ENCODE results near the gene PPP1R13B.
"Not testable (repeated sequence)": the region's sequence is repeated elsewhere in the genome, so short reads cannot be mapped to it uniquely, and the experiment has no call there.

PPP1R13B gene

DNA sequence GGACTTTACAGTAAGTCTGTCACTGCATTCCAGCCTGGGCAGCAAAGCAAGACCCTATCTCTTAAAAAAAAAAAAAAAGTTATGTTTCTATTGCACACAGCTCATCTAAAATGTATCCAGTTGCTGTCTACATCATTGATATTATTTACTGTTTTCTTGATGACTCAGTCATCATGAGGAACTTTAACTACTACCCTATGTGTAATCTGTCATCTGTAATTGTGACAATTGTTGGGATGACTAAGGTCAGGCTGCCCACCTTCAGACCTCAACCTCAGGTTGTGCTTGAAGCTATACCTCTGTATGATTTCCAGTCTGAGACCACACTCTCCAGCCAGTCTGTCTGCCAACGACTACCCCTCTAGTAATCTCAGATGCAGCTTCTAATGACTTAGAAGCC lies 15.3 kb downstream of the PPP1R13B start:
- DNase-seq (ENCODE audit: low spot score), result no peak

DNA sequence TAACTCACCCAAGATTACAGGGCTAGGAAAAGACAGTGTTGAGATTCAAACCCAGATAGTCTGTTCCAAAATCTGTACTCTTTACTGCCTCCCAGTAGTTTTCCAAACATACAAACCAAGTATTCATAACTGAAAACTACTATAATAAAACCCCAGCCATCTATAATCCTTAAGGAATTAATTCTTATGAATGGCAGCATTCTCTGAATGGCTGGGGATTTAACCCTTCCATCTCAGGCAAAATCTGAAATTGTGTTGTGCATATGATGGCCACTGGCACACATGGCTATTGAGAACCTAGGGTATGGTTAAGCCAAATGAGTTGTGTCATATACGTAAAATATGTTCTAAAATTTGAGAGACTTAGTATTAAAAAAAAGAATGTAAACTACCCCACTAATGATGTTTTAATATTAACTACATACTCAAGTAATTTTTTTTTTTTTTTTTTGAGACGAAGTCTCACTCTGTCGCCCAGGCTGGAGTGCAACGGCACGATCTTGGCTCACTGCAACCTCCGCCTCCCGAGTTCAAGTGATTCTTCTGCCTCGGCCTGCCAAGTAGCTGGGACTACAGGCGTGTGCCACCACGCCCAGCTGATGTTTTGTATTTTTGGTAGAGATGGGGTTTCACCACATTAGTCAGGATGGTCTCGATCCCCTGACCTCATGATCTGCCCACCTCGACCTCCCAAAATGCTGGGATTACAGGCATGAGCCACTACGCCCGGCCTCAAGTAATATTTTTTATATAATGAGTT lies 16.7 kb downstream of the PPP1R13B start:
- no peak for DNase-seq (ENCODE audit: low spot score)

DNA sequence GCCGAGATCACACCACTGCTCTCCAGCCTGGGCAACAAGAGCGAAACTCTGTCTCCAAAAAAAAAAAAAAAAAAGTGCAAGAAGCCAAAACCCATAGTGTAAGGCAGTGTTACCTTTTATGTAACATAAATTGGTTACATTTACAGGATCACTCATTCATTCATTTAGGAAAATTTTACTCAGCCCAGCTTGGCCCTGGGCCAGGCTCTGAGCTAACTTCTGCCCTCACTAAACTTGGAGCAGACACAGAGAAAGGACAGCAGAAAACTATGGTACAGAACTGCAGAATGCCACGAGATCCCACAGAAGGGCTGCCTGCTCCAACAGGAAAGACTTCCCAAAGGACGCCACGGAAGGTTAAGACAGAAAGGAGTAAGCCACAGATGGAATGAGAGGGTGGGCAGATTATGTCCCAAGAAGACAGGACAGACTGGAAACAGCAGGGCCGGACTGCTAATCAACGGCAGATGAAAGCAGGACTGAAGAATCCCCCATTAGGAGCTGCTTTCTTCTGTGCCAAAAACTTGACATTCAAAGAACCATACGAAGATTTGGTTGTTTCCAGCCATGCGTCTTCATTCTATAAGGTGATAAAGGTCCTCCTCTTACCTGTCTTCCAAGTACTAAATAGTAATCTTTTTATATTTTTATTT lies 18.9 kb downstream of the PPP1R13B start:
- no peak for DNase-seq (ENCODE audit: low spot score)

DNA sequence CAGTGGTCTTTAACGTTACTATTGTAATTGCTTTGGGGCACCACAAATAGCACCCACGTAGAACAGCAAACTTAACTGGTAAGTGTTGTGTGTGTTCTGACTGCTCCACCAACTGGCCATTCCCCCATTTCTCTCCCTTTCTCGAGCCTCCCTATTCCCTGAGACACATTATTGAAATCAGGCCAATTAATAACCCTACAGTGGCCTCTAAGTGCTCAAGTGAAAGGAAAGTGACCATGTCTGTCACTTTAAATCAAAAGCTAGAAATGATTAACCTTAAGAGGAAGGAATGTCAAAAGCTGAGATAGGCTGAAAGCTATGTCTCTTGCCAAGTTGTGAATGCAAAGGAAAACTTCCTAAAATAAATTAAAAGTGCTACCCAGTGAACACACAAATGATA lies 22.3 kb downstream of the PPP1R13B start:
- DNase-seq (ENCODE audit: low spot score), result no peak

DNA sequence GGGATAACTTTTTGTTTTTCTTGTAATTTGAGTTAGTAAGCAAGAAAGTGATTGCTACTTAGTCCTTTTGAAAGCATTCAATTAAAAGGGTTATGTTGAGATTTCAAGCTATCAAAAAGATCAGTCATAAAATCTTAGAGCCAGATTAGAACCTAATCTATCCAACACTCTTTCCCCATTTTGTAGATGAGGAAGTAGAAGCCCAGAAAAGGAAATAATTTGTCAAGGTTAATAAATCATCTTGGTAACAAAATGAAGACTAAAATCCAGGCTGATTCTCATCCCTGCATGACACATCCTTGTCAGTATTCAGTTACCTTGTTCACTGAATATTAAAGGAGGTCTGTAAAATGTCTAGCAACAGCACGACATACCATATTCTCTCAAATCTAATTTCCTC lies 26.5 kb downstream of the PPP1R13B start:
- no peak for DNase-seq (ENCODE audit: low spot score)

DNA sequence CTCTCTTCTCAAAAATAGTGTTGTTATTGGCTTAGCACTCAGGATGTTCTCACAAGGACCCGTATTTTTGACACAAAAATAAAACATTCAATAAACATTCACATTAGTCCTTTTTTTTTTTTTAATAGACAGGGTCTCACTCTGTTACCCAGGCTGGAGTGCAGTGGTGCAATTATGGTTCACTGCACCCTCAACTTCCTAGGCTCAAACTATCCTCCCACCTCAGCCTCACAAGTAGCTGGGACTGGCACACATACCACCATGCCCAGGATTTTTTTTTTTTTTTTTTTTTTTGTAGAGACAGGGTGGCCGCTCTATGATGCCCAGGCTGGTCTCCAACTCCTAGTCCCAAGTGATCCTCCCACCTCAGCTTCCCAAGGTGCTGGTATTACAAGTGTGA lies 27.0 kb downstream of the PPP1R13B start:
- no peak for DNase-seq (ENCODE audit: low spot score)

DNA sequence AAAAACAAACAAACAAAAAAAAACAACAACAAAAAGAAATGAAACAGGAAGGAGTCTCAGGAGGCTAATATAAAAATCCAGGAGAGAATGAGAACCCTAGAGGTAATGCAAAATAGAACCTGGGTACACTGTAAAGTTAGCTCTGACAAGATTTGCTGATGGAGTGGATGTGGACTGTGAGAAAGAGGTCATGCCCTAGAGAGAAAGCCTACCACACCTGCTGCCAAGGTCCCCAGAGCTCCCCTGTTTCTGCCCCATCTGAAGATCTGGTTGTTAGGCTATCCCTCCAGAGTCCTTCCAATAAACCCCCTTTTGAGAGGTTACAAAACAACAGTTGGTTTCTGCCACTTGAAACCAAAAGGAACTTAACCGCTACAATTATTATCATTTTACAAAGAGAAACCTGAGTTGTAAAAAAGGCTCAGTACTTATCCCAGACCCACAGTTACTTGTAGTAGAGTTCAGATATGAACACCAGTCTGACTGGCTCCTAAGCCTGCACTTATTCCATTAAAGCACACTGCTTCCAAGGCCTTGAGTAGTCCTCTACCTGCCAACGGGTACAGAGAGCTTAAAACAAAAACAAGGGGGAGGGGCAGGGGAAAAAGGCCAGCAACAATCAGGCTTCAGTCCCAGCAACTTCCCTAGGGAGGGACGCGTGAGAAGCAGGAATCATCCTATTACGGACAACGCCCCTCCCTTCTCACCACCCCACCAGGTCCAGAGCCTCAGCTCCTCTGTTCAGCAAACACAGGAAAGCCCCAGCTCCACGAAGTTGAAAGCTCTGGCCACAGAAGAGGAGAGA lies 27.7 kb downstream of the PPP1R13B start:
- DNase-seq (ENCODE audit: low spot score), result no peak

DNA sequence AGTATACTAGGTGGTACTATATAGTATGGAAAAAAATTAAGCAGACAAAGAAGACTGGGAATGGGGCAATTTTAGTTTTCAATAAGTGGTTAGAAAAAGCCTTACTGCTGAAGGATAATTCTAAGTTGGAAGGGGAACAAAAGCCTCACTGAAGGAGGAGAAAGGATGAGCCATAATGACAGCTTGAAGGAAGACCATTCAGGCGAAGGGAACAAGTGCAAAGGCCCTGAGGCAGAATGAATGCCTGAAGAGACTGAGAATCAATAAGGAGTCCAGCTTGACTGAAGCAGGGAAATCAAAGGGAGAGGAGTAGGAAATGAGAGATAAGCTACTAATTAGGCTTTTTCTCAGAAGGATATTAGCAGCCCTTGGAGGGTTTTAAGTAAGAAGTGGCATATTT lies 28.5 kb downstream of the PPP1R13B start:
- DNase-seq (ENCODE audit: low spot score), result no peak

DNA sequence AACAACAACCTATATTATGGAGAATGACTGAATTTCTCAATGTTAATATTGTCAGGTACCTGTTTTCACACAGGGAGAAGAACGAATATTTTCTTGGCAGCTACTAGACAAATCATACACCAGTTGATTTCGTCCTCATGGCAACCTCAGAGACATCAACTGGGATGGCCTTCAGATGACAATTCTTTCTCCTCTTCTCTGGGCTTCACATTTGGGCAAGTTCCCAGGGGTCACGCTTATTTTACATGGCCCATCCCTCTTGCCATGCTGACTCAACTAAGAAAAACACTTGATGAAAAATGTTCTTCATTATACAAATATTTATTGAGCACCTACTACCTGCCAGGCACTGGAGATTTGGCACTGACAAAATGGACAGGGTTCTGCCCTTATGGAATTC lies 29.0 kb downstream of the PPP1R13B start:
- no peak for DNase-seq (ENCODE audit: low spot score)

DNA sequence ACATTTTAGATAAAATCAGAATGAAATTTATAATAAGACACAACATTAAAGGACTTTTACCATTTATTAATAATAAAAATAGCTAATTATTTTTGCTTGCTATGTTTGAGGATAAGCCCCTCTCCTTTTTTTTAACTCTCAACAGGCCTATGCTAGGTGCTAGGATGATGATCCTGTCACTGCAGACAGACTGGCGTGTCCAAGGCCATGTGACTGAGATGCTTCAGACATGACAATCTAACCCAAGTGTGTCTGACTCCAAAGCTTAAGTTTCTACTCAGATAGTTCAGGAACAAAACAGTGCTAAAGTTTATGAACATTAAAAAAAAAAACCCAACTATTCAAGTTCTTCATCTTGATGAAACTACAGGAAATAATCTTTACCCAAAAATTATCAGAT lies 29.8 kb downstream of the PPP1R13B start:
- no peak for DNase-seq (ENCODE audit: low spot score)

DNA sequence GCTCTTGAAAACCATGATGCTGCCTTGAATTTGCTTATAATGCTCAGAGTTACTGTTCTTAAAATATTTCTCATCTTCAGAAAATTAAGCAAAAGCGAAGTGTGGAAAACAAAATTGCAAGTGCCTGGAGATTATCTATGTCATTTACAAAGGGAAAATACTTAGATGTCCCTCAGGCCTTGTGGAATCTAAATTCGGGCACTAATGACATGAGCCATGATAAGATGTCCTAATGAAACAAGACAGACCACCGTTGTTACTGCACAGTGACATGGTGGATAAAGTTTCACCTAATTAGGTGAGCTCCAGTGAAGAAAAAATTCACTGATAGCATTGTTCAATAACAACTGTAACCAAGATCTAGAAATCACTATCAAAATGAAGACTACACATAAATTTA lies 30.4 kb downstream of the PPP1R13B start:
- DNase-seq (ENCODE audit: low spot score), result no peak

DNA sequence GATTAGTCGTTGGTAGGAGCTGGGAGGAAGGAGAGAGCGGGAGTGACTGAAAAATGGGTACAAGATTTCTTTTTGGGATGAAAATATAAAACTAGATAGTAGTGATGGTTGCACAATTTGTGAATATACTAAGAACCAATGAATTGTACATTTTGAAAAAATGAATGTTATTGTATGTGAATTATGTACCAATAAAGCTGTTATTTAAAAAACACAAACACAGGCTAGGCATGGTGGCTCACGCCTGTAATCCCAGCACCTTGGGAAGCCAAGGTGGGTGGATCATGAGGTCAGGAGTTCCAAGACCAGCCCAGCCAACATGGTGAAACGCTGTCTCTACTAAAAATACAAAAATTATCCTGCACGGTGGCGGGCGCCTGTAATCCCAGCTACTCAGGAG lies 32.1 kb downstream of the PPP1R13B start:
- no peak for DNase-seq (ENCODE audit: low spot score)

DNA sequence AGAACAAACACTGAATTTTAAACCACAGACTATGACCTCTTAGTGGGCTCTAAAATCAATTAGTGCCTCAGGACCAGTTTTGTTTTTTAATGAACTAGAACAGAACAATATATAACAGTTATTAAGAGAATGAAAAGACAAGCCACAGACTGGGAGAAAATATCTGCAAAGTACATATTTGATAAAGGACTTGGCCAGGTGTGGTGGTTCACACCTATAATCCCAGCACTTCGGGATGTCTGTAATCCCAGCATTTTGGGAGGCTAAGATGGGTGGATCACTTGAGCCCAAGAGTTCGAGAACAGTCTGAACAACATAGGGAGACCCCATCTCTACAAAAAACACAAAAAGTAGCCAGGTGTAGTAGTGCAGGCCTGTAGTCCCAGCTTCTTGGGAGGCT lies 36.2 kb downstream of the PPP1R13B start:
- no peak for DNase-seq (ENCODE audit: low spot score)

DNA sequence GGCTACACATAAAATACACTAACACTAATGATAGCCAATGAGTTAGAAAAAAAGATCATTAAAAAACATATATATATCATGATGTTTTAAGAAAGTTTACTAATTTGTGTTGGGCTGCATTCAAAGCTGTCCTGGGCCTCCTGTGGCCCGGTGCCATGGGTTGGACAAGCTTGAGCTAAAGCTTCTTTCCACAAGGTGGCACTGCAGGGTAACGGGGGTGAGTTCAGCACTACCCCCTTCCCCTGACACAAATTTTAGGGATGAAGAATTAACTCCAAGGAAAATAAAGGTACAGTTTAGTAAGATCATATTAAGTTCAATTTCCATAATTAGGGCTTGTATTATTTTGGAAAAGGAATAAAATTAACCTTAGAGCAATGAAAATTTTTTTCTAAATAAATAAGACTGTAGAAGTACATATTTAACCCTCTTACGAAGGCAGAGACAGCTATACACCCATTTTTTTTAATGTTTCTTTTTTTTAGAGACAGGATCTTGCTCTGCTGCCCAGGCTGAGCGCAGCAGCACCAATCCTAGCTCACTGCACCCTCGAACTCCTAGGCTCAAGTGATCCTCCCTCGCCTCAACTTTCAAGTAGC lies 38.9 kb downstream of the PPP1R13B start:
- peak; percentile 51 for DNase-seq (ENCODE audit: low spot score)

DNA sequence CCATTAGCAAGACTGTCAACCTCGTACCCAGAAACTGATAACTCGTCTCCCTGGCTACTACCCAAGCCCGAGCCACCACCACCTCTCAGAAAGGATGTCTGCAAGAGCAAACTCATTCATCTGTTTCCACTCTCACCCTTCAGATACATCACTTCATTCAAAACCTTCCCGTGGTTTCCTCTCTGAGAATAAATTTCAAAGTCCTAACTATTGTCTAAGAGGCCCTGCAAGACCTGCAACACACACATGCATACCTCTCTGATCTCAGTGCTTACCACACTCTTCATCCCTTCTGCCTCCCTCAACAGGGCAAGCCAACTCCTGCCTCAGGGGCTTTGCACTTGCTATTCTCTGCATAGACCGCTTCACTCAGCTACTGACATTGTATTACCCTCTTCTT lies 40.6 kb downstream of the PPP1R13B start:
- DNase-seq (ENCODE audit: low spot score), result no peak

DNA sequence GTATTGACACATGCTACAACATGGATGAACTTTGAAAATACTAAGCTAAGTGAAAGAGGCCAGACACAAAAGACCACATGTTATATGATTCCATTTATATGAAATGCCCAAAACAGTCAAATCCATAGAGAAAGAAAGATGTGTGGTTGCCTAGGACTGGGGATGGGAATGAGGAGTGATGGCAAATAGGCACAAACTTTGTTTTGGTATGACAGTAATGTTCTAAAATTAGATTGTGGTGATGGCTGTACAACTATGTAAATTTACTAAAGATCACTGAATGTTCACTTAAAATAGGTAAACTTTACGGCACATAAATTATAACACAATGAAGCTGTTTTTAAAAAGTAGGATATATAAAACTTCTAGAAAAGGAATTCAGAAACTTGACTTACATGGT lies 41.7 kb downstream of the PPP1R13B start:
- no peak for DNase-seq (ENCODE audit: low spot score)

DNA sequence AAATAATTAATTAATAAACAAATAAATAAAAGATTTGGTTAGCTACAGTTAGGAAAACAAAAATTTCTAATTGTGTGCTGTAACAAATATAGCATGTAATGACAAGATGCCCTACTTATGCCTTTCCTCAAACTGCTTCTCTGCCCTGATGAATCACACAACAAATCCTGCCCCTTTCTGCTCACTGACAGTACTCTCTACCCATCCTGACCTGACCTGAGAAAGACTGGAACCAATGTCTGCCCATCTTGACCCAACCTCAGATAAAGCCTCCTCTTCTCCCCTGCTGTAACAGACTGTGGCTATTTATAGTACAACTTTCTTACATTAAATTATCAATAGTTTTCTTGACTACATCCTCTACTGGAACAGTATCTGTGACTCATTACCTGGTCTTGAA lies 43.7 kb downstream of the PPP1R13B start:
- no peak for DNase-seq (ENCODE audit: low spot score)

DNA sequence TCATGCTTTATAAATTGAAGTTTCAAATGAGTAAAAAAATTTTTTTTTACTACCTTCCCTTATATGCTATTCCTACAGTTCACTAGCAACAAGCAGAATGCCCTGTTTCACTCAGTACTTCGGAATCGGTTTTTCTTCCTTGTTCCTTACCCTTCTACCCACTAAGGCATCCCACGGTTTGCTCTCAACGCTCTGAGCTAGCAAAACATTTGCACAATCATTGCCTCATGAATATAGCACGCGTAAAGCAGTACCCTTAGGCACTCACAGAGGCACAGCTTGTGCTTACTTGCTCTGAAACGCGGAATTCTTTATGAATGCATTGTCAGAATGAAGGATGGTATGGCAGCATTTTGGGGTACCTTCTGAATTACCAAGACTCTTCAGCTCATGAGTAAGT lies 45.0 kb downstream of the PPP1R13B start:
- DNase-seq (ENCODE audit: low spot score), result no peak

DNA sequence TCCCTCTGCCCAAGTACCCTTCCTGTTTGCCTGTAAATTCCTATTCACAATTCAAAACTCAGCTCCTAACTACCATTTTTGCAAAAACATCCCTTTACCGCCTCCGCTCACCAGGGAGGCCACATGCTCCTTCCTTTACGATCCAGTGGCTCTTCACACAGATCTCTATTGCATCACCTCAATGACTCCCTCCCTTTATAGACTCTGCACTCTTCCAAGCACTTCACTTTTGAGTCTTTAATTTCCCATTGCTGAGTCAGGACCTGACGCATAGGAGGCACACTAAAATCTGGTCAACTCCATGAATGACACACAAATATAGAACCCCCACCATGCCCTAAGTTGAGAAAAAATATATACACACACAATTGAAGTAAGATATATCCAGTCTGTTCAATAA lies 45.9 kb downstream of the PPP1R13B start:
- DNase-seq (ENCODE audit: low spot score), result peak; percentile 27

DNA sequence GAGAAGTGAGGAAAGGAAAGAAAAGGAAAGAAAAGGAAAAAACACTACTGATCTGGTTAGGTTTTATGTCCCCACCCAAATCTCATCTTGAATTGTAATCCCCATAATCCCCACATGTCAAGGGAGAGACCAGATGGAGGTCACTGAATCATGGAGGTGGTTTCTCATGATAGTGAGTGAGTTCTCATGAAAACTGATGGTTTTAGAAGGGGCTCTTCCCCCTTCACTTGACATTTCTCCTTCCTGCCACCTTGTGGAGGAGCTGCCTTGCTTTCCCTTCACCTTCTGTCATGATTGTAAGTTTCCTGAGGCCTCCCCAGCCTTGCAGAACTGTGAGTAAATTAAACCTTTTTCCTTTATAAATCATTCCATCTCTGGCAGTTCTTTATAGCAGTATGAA lies 54.2 kb downstream of the PPP1R13B start:
- not testable (repeated sequence) for DNase-seq (ENCODE audit: low spot score)

DNA sequence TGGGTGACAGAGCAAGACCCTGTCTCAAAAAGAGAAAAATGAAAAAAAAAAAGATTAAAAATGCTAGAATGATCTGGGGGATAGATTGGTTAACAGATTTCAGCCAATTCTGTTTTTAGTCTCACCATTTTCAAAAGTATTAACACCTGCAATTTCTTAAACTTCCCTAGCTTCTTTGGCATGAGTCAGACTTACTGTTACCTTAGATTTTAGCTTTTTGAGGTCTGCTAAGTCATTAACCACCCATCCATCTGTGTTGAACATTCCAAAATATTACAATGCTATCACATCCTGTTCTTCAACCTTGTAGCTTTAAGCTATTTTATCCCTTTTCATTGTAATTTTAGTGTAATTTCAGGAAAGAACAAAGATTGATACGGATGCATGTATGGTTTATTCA lies 59.3 kb downstream of the PPP1R13B start:
- DNase-seq (ENCODE audit: low spot score), result no peak

DNA sequence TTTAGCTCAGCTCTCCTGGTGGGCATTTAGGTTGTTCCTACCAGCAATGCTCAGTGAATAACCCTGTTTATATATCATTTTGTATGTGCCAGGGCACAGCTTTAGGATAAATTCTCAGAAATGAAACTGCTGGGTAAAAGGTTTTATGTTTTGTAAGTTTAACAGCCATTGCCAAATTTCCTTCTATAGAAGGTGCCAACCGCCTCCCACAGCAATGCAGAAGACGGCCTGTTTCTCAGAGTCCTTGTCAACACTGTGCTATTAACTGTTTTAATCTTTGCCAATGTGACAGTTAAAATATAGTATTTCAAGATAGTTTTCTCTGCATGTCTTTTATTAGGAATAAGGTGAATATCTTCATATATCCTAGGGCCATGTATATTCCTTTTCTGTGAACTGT lies 65.0 kb downstream of the PPP1R13B start:
- no peak for DNase-seq (ENCODE audit: low spot score)

DNA sequence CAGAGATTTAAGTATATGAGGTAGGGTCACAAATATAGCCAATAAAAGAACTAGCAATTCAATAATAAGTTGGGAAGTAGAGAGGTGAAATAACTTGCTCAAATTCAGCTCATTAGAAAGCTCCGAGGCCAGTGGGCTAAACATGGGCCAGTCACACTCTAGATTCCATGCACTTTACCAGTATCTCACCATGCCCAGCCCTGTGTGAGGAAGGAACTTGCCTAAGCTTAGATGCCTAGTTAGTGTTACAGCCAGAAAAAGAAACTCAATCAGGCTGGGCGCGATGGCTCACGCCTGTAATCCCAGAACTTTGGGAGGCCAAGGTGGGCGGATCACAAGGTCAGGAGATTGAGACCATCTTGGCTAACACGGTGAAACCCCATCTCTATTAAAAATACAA lies 71.1 kb downstream of the PPP1R13B start:
- DNase-seq (ENCODE audit: low spot score), result not testable (repeated sequence)
